ENCODE data around the gene LRRC27.

LRRC27 gene

GRCh38 chr10:132407243-132407746 is 75.3 kb downstream of the LRRC27 start:
- H3K4me1 ChIP-seq (ENCODE audit: insufficient read depth, low read length) = peaks cover 18% of the 10 kb centered on the region; the same call in 1 of the 2 replicates
- no peaks in the 10 kb centered on the region for H3K36me3 ChIP-seq (ENCODE audit: insufficient read depth, low read length)
- no peak overlapping the region for H3K9ac ChIP-seq (ENCODE audit: low read depth, low read length)
- H3K9me3 ChIP-seq (ENCODE audit: control insufficient read depth, insufficient read depth, low read length) = no peaks in the 10 kb centered on the region

- H3K9me3 ChIP-seq (ENCODE audit: control insufficient read depth, insufficient read depth, low read length) = no peaks in the 10 kb centered on the region
- H3K9ac ChIP-seq (ENCODE audit: low read depth, low read length) = no peak overlapping the region; the same call in 1 of the 2 replicates
- no peaks in the 10 kb centered on the region for H3K36me3 ChIP-seq (ENCODE audit: insufficient read depth, low read length)
- H3K4me1 ChIP-seq (ENCODE audit: insufficient read depth, low read length) = peaks cover 21% of the 10 kb centered on the region; the same call in 1 of the 2 replicates
These were observed 75.9 kb downstream of the LRRC27 start for GRCh38 chr10:132407846-132408278.

GRCh38 chr10:132408367-132408781 is 76.4 kb downstream of the LRRC27 start:
- Histone ChIP-seq H3K36me3 (ENCODE audit: insufficient read depth, low read length) (no peaks in the 10 kb centered on the region), H3K9ac (ENCODE audit: low read depth, low read length) (no peak overlapping the region), H3K9me3 (ENCODE audit: control insufficient read depth, insufficient read depth, low read length) (no peaks in the 10 kb centered on the region), H3K4me1 (ENCODE audit: insufficient read depth, low read length) (peaks cover 21% of the 10 kb centered on the region; the same call in 1 of the 2 replicates)

- no peak overlapping the region for H3K9ac ChIP-seq (ENCODE audit: low read depth, low read length)
- peaks cover 21% of the 10 kb centered on the region; the same call in 1 of the 2 replicates for H3K4me1 ChIP-seq (ENCODE audit: insufficient read depth, low read length)
- H3K9me3 ChIP-seq (ENCODE audit: control insufficient read depth, insufficient read depth, low read length) = no peaks in the 10 kb centered on the region
- H3K36me3 ChIP-seq (ENCODE audit: insufficient read depth, low read length) = no peaks in the 10 kb centered on the region
These were observed 77.1 kb downstream of the LRRC27 start for GRCh38 chr10:132408823-132409666.

- no peaks in the 10 kb centered on the region for H3K9me3 ChIP-seq (ENCODE audit: control insufficient read depth, insufficient read depth, low read length)
- no peaks in the 10 kb centered on the region for H3K36me3 ChIP-seq (ENCODE audit: insufficient read depth, low read length)
- no peak overlapping the region for H3K9ac ChIP-seq (ENCODE audit: low read depth, low read length)
- H3K4me1 ChIP-seq (ENCODE audit: insufficient read depth, low read length) = peaks cover 21% of the 10 kb centered on the region; the same call in 1 of the 2 replicates
These were observed 77.7 kb downstream of the LRRC27 start for GRCh38 chr10:132409667-132410028.

GRCh38 chr10:132410056-132410778 is 78.2 kb downstream of the LRRC27 start:
- H3K36me3 ChIP-seq (ENCODE audit: insufficient read depth, low read length) = no peaks in the 10 kb centered on the region
- H3K9me3 ChIP-seq (ENCODE audit: control insufficient read depth, insufficient read depth, low read length) = no peaks in the 10 kb centered on the region
- H3K4me1 ChIP-seq (ENCODE audit: insufficient read depth, low read length) = peaks cover 21% of the 10 kb centered on the region; the same call in 1 of the 2 replicates
- H3K9ac ChIP-seq (ENCODE audit: low read depth, low read length) = no peak overlapping the region

GRCh38 chr10:132410779-132411532 is 79.0 kb downstream of the LRRC27 start:
- Histone ChIP-seq H3K9ac (ENCODE audit: low read depth, low read length) (no peak overlapping the region), H3K36me3 (ENCODE audit: insufficient read depth, low read length) (no peaks in the 10 kb centered on the region), H3K9me3 (ENCODE audit: control insufficient read depth, insufficient read depth, low read length) (no peaks in the 10 kb centered on the region), H3K4me1 (ENCODE audit: insufficient read depth, low read length) (peaks cover 21% of the 10 kb centered on the region; the same call in 1 of the 2 replicates)

GRCh38 chr10:132411561-132412253 is 79.7 kb downstream of the LRRC27 start:
- H3K9me3 ChIP-seq (ENCODE audit: control insufficient read depth, insufficient read depth, low read length) = no peaks in the 10 kb centered on the region
- H3K36me3 ChIP-seq (ENCODE audit: insufficient read depth, low read length) = no peaks in the 10 kb centered on the region
- H3K9ac ChIP-seq (ENCODE audit: low read depth, low read length) = no peak overlapping the region
- peaks cover 21% of the 10 kb centered on the region; the same call in 1 of the 2 replicates for H3K4me1 ChIP-seq (ENCODE audit: insufficient read depth, low read length)

GRCh38 chr10:132412316-132413192 is 80.6 kb downstream of the LRRC27 start:
- no peaks in the 10 kb centered on the region for H3K9me3 ChIP-seq (ENCODE audit: control insufficient read depth, insufficient read depth, low read length)
- H3K9ac ChIP-seq (ENCODE audit: low read depth, low read length) = no peak overlapping the region
- peaks cover 20% of the 10 kb centered on the region; the same call in 1 of the 2 replicates for H3K4me1 ChIP-seq (ENCODE audit: insufficient read depth, low read length)
- H3K36me3 ChIP-seq (ENCODE audit: insufficient read depth, low read length) = no peaks in the 10 kb centered on the region

GRCh38 chr10:132413226-132414205 is 81.5 kb downstream of the LRRC27 start:
- Histone ChIP-seq H3K36me3 (ENCODE audit: insufficient read depth, low read length) (no peaks in the 10 kb centered on the region), H3K9me3 (ENCODE audit: control insufficient read depth, insufficient read depth, low read length) (no peaks in the 10 kb centered on the region), H3K9ac (ENCODE audit: low read depth, low read length) (no peak overlapping the region), H3K4me1 (ENCODE audit: insufficient read depth, low read length) (peaks cover 19% of the 10 kb centered on the region; the same call in 1 of the 2 replicates)

- Histone ChIP-seq H3K4me1 (ENCODE audit: insufficient read depth, low read length) (peaks cover 15% of the 10 kb centered on the region; the same call in 1 of the 2 replicates), H3K36me3 (ENCODE audit: insufficient read depth, low read length) (no peaks in the 10 kb centered on the region), H3K9me3 (ENCODE audit: control insufficient read depth, insufficient read depth, low read length) (no peaks in the 10 kb centered on the region), H3K9ac (ENCODE audit: low read depth, low read length) (no peak overlapping the region)
These were observed 82.5 kb downstream of the LRRC27 start for GRCh38 chr10:132414402-132415016.

- H3K4me1 ChIP-seq (ENCODE audit: insufficient read depth, low read length) = peaks cover 18% of the 10 kb centered on the region; the same call in 1 of the 2 replicates
- no peaks in the 10 kb centered on the region for H3K9me3 ChIP-seq (ENCODE audit: control insufficient read depth, insufficient read depth, low read length)
- no peak overlapping the region for H3K9ac ChIP-seq (ENCODE audit: low read depth, low read length)
- no peaks in the 10 kb centered on the region for H3K36me3 ChIP-seq (ENCODE audit: insufficient read depth, low read length)
These were observed 83.3 kb downstream of the LRRC27 start for GRCh38 chr10:132415255-132415654.
